ENCODE results near the gene FRMPD1.

FRMPD1 gene

DNA sequence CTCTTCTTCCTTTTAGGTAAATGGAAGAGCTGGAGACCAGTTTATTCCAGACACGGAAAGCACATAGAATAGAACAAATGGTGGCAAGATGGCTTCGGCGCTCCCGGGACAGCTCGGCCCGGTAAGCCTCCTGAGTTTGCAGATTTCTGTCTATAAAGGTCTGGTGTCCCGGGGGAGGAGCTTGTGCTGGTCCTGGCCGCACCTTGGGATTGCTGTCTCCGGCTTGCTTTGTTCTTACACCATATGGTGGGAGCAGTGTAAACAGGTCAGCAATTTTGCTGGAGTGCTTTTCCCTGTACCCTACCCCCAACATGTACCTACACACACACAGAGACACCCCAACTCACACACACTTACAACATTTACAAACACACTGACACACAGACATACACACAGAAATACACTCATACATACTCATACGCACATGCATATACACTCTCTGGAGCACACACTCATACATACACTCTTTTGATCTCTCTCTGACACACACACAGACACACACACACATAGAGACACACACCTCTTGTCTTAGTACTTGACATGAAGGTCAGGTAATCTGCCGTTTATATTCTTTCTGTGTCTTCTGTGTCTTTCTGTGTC is 42.0 kb downstream of the FRMPD1 start:
- no peak overlapping the region for H3K27ac ChIP-seq
- DNase-seq (ENCODE audit: low spot score), result no peak
- TF ChIP-seq CTCF (IDR thresholded peaks at IDR 0.05), result no peak
- no peak overlapping the region for H3K4me3 ChIP-seq

DNA sequence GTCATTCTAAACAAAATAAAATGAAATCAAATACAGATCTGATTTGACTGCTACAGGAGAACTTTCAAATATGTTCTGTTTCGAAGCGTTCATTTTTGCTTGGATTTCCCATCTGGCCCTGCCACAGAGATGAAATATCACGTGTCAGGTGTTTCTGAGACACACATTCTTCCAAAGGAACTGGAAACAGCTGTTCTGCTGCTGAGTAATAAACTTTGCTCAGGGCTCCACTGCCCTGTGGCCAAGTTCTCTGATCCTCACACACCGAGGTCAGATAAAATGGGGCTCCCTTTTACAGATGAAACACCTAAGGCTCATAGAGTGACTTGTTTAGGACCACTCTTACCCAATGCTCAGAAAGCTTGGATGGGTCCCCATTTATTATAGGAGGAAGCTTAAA is 42.5 kb downstream of the FRMPD1 start:
- DNase-seq (ENCODE audit: low spot score), result no peak
- no peak for TF ChIP-seq CTCF (IDR thresholded peaks at IDR 0.05)
- H3K27ac ChIP-seq, result no peak overlapping the region
- H3K4me3 ChIP-seq, result no peak overlapping the region

GRCh38 chr9:37694355-37694754 is 43.6 kb downstream of the FRMPD1 start:
- TF ChIP-seq CTCF (IDR thresholded peaks at IDR 0.05), result no peak
- no peak overlapping the region for H3K27ac ChIP-seq
- no peak overlapping the region for H3K4me3 ChIP-seq
- no peak for DNase-seq (ENCODE audit: low spot score)

GRCh38 chr9:37696528-37696927 is 45.8 kb downstream of the FRMPD1 start:
- no peak for DNase-seq (ENCODE audit: low spot score)
- H3K27ac ChIP-seq, result no peak overlapping the region
- no peak overlapping the region for H3K4me3 ChIP-seq
- TF ChIP-seq CTCF (IDR thresholded peaks at IDR 0.05), result no peak

DNA sequence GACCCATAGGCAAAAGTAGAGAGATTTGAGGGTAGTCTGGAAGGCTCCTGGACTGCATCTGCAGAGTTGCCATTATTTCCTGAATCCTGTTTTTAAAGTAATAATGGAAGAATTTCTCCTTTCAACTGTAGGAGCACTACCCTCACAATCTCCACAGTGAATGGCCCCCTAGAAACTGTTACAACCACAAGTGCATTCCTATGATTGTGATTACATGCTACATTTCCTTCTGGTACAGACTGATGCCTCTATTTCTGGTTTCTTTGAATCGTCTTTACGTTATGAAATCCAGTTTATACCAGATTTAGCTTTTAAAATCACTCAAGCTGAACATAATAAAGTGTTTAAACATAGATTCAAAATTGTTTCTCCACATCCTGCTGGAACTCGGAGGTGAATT is 49.4 kb downstream of the FRMPD1 start:
- no peak overlapping the region for H3K27ac ChIP-seq
- DNase-seq (ENCODE audit: low spot score), result no peak
- TF ChIP-seq CTCF (IDR thresholded peaks at IDR 0.05), result no peak
- no peak overlapping the region for H3K4me3 ChIP-seq

- DNase-seq (ENCODE audit: low spot score), result no peak
- TF ChIP-seq CTCF (IDR thresholded peaks at IDR 0.05), result no peak
- Histone ChIP-seq H3K4me3 (no peak overlapping the region), H3K27ac (no peak overlapping the region)
Observed at GRCh38 chr9:37700900-37701299, 50.1 kb downstream of the FRMPD1 start.

DNA sequence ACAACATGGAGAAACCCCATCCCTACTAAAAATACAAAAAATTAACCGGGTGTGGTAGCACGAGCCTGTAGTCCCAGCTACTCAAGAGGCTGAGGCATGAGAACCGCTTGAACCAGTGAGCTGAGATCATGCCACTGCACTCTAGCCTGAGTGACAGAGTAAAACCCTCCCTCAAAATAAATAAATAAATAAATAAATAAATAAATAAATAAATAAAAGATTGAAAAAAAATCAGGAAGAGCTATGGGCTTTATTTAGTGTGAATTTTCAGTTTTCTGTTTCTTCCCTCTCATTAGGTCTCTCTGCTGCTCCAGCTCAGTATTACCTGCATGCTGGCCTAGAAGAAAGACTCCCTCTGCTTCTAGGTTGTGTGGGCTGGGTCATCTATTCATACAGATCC is 55.0 kb downstream of the FRMPD1 start:
- Histone ChIP-seq H3K27ac (no peak overlapping the region), H3K4me3 (no peak overlapping the region)
- TF ChIP-seq CTCF (IDR thresholded peaks at IDR 0.05), result no peak
- no peak for DNase-seq (ENCODE audit: low spot score)

All from coronary artery (tissue), 2 donors.